Measurements from ENCODE around the gene IGF2R.

DNA sequence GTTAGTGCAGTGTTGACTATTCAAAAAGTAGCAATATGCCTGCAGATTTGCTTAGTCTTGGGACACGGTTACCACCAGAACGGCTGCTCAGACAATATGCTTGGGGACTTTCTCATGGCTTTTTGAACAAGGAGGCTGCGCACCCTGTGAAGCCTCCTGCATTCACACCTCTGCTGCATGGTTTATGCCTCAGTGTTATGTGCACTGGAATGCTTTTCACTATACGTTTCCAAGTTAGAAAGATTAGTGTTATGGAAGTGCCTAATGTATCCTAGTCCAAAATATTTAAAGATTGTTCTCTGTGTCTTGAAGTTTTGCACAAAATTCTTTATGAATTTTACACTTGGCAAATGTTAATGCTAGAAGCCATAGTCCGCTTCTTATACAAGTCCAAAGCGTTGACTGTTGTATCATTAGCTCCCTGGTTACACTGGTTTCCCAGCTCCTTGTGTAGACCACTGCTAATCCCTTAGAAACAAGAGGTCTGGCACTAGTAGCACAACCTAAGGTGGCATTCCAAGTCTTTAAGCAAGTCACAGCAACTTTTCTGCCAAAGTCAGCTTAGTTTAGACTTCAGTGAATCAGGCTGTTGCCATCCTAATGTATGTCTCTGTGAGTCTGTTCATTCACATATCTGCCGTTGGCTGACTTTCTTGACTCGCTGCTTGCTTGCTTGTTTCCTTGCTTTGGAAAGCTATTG, 126.4 kb downstream of the IGF2R start:
- TF ChIP-seq, protein P1, sequence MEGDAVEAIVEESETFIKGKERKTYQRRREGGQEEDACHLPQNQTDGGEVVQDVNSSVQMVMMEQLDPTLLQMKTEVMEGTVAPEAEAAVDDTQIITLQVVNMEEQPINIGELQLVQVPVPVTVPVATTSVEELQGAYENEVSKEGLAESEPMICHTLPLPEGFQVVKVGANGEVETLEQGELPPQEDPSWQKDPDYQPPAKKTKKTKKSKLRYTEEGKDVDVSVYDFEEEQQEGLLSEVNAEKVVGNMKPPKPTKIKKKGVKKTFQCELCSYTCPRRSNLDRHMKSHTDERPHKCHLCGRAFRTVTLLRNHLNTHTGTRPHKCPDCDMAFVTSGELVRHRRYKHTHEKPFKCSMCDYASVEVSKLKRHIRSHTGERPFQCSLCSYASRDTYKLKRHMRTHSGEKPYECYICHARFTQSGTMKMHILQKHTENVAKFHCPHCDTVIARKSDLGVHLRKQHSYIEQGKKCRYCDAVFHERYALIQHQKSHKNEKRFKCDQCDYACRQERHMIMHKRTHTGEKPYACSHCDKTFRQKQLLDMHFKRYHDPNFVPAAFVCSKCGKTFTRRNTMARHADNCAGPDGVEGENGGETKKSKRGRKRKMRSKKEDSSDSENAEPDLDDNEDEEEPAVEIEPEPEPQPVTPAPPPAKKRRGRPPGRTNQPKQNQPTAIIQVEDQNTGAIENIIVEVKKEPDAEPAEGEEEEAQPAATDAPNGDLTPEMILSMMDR (IDR thresholded peaks at IDR 0.05) = no peak
- TF ChIP-seq POLR2AphosphoS5 (IDR thresholded peaks at IDR 0.05) = no peak
- no peak for TF ChIP-seq POLR2A (IDR thresholded peaks at IDR 0.05)
